Airway epithelial cell (primary cell): ENCODE measurements around the gene ARF1. TPM values are rescaled to one million over a fixed set of nuclear protein-coding genes. Genes with fewer than 3 reads are reported as not detected.

Experiments used
- total RNA-seq: library from RNA; depleted of rRNA; stranded (reverse); fragments of >200 nt; gene quantifications from 2 replicates; pipeline ENCODE4 v1.2.3, GENCODE V29; 2015

The ARF1 gene
- 302 and 424 TPM in 2 replicates for total RNA-seq

GRCh38 chr1:228082214-228082917 is at the start of gene ARF1:
Gene ARF1 (plus strand): TSS chr1:228082708. CDS start chr1:228097115, 14,407 bp downstream.

GRCh38 chr1:228102791-228103620 is 20.5 kb downstream of the ARF1 start, which contains the start of gene C1orf35:
Gene C1orf35 (minus strand): TSS chr1:228103325. CDS start chr1:228103227, 98 bp downstream.

GRCh38 chr1:228109073-228109961 is 26.8 kb downstream of the ARF1 start, which contains the start of gene MRPL55:
Gene MRPL55 (minus strand): TSS chr1:228109299. CDS start chr1:228108260, 1,039 bp downstream.

GRCh38 chr1:228139931-228140723 is 57.6 kb downstream of the ARF1 start, which contains the start of gene GUK1:
Gene GUK1 (plus strand): TSS chr1:228140279. CDS start chr1:228140303, 24 bp downstream.

Other genes starting within 250 kb of the ARF1 start
- 1.2 and 1.5 TPM in 2 replicates for gene WNT9A, start 134.8 kb upstream of the ARF1 start, total RNA-seq
- 0.14 and 0.28 TPM in 2 replicates for gene WNT3A, start 75.7 kb upstream of the ARF1 start, total RNA-seq
- 23.6 and 27.2 TPM in 2 replicates for gene C1orf35, start 20.6 kb downstream of the ARF1 start, total RNA-seq
- gene MRPL55, start 26.6 kb downstream of the ARF1 start, total RNA-seq, result 119 and 123 TPM in 2 replicates
- 394 and 419 TPM in 2 replicates for gene GUK1, start 57.6 kb downstream of the ARF1 start, total RNA-seq
- gene GJC2, start 67.2 kb downstream of the ARF1 start, total RNA-seq, result 0.99 and 2.3 TPM in 2 replicates
- gene IBA57, start 83.1 kb downstream of the ARF1 start, total RNA-seq, result 1.8 and 3.2 TPM in 2 replicates
- 1.3 and 4.0 TPM in 2 replicates for gene OBSCN, start 125.3 kb downstream of the ARF1 start, total RNA-seq